Measurements from ENCODE around the gene ZNF763.
"Not testable (repeated sequence)": the region's sequence is repeated elsewhere in the genome, so short reads cannot be mapped to it uniquely, and the experiment has no call there.

DNA sequence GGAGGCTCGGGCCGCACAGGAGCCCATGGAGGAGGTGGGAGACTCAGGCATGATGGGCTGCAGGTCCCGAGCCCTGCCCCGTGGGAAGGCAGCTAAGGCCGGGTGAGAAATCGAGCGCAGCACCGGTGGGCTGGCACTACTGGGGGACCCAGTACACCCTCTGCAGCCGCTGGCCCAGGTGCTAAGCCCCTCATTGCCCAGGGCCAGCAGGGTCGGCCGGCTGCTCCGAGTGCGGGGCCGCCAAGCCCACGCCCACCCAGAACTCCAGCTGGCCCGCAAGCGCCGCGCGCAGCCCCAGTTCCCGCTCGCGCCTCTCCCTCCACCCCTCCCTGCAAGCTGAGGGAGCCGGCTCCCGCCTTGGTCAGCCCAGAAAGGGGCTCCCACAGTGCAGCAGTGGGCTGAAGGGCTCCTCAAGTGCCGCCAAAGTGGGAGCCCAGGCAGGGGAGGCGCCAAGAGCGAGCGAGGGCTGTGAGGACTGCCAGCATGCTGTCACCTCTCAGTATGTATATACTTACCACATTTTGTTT is 23.4 kb upstream of the ZNF763 start:
- TF ChIP-seq, protein P1, sequence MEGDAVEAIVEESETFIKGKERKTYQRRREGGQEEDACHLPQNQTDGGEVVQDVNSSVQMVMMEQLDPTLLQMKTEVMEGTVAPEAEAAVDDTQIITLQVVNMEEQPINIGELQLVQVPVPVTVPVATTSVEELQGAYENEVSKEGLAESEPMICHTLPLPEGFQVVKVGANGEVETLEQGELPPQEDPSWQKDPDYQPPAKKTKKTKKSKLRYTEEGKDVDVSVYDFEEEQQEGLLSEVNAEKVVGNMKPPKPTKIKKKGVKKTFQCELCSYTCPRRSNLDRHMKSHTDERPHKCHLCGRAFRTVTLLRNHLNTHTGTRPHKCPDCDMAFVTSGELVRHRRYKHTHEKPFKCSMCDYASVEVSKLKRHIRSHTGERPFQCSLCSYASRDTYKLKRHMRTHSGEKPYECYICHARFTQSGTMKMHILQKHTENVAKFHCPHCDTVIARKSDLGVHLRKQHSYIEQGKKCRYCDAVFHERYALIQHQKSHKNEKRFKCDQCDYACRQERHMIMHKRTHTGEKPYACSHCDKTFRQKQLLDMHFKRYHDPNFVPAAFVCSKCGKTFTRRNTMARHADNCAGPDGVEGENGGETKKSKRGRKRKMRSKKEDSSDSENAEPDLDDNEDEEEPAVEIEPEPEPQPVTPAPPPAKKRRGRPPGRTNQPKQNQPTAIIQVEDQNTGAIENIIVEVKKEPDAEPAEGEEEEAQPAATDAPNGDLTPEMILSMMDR (IDR thresholded peaks at IDR 0.05; ENCODE audit: low read depth, low read length, missing input control) = not testable (repeated sequence)
- not testable (repeated sequence) for TF ChIP-seq SP1 (IDR thresholded peaks at IDR 0.05); TAF1 (conservative IDR thresholded peaks at IDR 0.05); FOXA2 (IDR thresholded peaks at IDR 0.05); GABPA (IDR thresholded peaks at IDR 0.05 in 1 of 2, conservative IDR thresholded peaks at IDR 0.05 in 1 of 2); JUND (IDR thresholded peaks at IDR 0.05)
- TF ChIP-seq, protein P2, sequence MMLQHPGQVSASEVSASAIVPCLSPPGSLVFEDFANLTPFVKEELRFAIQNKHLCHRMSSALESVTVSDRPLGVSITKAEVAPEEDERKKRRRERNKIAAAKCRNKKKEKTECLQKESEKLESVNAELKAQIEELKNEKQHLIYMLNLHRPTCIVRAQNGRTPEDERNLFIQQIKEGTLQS (IDR thresholded peaks at IDR 0.05) = not testable (repeated sequence)
